Astrocyte (in vitro differentiated cells and primary cell): ENCODE data around the gene KRTAP1-3. TPM values are rescaled to one million over a fixed set of nuclear protein-coding genes. Genes with fewer than 3 reads are reported as not detected.

Experiments
- DNase-seq: peaks from one replicate; pipeline ENCODE4 v3.0.0-alpha.2; 2010; ENCODE audit warnings: low read depth
- FAIRE-seq: peaks from 2 replicates; lab custom pipeline; 2011; peaks lifted over from hg19 to GRCh38; lab: Jason Lieb, UNC
- H2AFZ ChIP-seq: 2 replicates; pipeline ENCODE4 v1.6.0; 2012; ENCODE audit warnings: low read depth, low read length, inconsistent platforms
- H3K27ac ChIP-seq: 2 replicates; pipeline ENCODE4 v1.5.1; 2011; ENCODE audit warnings: low read depth, low read length, inconsistent platforms
- H3K27me3 ChIP-seq: 2 replicates; pipeline ENCODE4 v1.6.0; 2011; ENCODE audit warnings: low read length, inconsistent platforms; ENCODE audit not compliant: insufficient read depth
- H3K36me3 ChIP-seq: 2 replicates; pipeline ENCODE4 v1.5.1; 2011; ENCODE audit warnings: low read length, inconsistent platforms; ENCODE audit not compliant: insufficient read depth
- H3K4me1 ChIP-seq: 2 replicates; pipeline ENCODE4 v1.5.1; 2011; ENCODE audit warnings: low read length, inconsistent platforms; ENCODE audit not compliant: insufficient read depth
- H3K4me2 ChIP-seq: 2 replicates; pipeline ENCODE4 v1.6.0; 2012; ENCODE audit warnings: low read length, inconsistent platforms
- H3K4me3 ChIP-seq: 2 replicates; pipeline ENCODE4 v1.5.1; 2011; ENCODE audit warnings: low read depth, mild to moderate bottlenecking, low read length, inconsistent platforms; ENCODE audit not compliant: insufficient read depth
- H3K79me2 ChIP-seq: 2 replicates; pipeline ENCODE4 v1.6.0; 2012; ENCODE audit warnings: mild to moderate bottlenecking, low read length, inconsistent platforms; ENCODE audit not compliant: insufficient read depth
- H3K9ac ChIP-seq: 2 replicates; pipeline ENCODE4 v1.6.0; 2012; ENCODE audit warnings: mild to moderate bottlenecking, low read length, inconsistent platforms
- H3K9me3 ChIP-seq: 2 replicates; pipeline ENCODE4 v1.5.1; 2012; ENCODE audit warnings: low read depth, mild to moderate bottlenecking, low read length, inconsistent platforms; ENCODE audit not compliant: insufficient read depth
- H4K20me1 ChIP-seq: 2 replicates; pipeline ENCODE4 v1.6.0; 2012; ENCODE audit warnings: low read length, inconsistent platforms; ENCODE audit not compliant: insufficient read depth
- H3K27ac Mint-ChIP-seq: one replicate; pipeline ENCODE4 v1.8.0; 2021; ENCODE audit warnings: mild to moderate bottlenecking, mixed read lengths; ENCODE audit not compliant: unreplicated experiment
- H3K27me3 Mint-ChIP-seq: one replicate; pipeline ENCODE4 v1.8.0; 2021; ENCODE audit warnings: low read depth, mixed read lengths; ENCODE audit not compliant: unreplicated experiment
- H3K36me3 Mint-ChIP-seq: one replicate; pipeline ENCODE4 v1.8.0; 2021; ENCODE audit warnings: low read depth, mixed read lengths; ENCODE audit not compliant: unreplicated experiment
- H3K4me1 Mint-ChIP-seq: one replicate; pipeline ENCODE4 v1.8.0; 2021; ENCODE audit warnings: low read depth, mixed read lengths; ENCODE audit not compliant: unreplicated experiment
- H3K4me3 Mint-ChIP-seq: one replicate; pipeline ENCODE4 v1.8.0; 2021; ENCODE audit warnings: mild to moderate bottlenecking, moderate library complexity, mixed read lengths; ENCODE audit not compliant: unreplicated experiment
- H3K9me3 Mint-ChIP-seq: one replicate; pipeline ENCODE4 v1.8.0; 2021; ENCODE audit warnings: mild to moderate bottlenecking, mixed read lengths; ENCODE audit not compliant: unreplicated experiment
- EZH2 ChIP-seq: IDR thresholded peaks from 2 replicates; pipeline ENCODE4 v1.6.1; 2012; ENCODE audit warnings: mild to moderate bottlenecking, low read length, inconsistent platforms; ENCODE audit not compliant: insufficient read depth
- total RNA-seq: library from RNA; stranded (reverse); gene quantifications from 2 replicates; pipeline ENCODE4 v1.2.1, GENCODE V29; 2021
- TF ChIP-seq, protein P1 (sequence below): IDR thresholded peaks from 2 replicates; pipeline ENCODE4 v1.5.1; 2011; ENCODE audit warnings: low read depth, mild to moderate bottlenecking, inconsistent platforms, low read length, moderate library complexity; ENCODE audit not compliant: insufficient read depth

The KRTAP1-3 gene
- total RNA-seq, 1 donor from 2014 or later = not detected

DNA sequence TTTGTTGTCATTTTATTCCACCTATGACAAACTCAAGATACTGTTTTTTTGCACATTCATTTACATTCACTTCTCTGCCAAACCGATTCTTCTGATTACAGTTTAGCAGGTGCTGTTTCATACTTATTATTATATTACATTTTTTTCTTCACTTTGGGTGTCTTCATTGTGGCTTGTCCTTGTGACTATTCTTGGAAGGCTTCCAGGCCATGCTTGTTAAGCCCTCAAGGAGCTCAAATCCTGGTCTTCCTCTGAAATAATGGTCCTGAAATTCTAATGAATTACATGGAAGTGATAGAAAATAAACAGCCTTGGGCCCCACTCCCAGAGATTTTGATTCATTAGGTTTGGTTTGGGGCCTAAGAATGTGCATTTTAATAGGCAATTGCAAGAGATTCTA, 29.6 kb upstream of the KRTAP1-3 start:
- H3K4me1 ChIP-seq = peaks cover 52% of the 10 kb centered on the region
- no peak for DNase-seq
- no peak for FAIRE-seq
- no peaks in the 10 kb centered on the region for H3K36me3 Mint-ChIP-seq
- H3K4me1 Mint-ChIP-seq = peaks cover 50% of the 10 kb centered on the region
- H3K9ac ChIP-seq = no peak overlapping the region
- H3K79me2 ChIP-seq = no peaks in the 10 kb centered on the region
- no peak overlapping the region for H3K27ac ChIP-seq
- no peaks in the 10 kb centered on the region for H3K9me3 ChIP-seq
- H3K9me3 Mint-ChIP-seq = peaks cover 2% of the 10 kb centered on the region
- H3K4me2 ChIP-seq = no peak overlapping the region
- no peak for TF ChIP-seq EZH2
- TF ChIP-seq, protein P1, sequence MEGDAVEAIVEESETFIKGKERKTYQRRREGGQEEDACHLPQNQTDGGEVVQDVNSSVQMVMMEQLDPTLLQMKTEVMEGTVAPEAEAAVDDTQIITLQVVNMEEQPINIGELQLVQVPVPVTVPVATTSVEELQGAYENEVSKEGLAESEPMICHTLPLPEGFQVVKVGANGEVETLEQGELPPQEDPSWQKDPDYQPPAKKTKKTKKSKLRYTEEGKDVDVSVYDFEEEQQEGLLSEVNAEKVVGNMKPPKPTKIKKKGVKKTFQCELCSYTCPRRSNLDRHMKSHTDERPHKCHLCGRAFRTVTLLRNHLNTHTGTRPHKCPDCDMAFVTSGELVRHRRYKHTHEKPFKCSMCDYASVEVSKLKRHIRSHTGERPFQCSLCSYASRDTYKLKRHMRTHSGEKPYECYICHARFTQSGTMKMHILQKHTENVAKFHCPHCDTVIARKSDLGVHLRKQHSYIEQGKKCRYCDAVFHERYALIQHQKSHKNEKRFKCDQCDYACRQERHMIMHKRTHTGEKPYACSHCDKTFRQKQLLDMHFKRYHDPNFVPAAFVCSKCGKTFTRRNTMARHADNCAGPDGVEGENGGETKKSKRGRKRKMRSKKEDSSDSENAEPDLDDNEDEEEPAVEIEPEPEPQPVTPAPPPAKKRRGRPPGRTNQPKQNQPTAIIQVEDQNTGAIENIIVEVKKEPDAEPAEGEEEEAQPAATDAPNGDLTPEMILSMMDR = no peak
- no peak overlapping the region for H3K4me3 ChIP-seq
- no peaks in the 10 kb centered on the region for H3K27me3 Mint-ChIP-seq
- H3K27ac Mint-ChIP-seq = no peak overlapping the region
- H4K20me1 ChIP-seq = no peaks in the 10 kb centered on the region
- H2AFZ ChIP-seq = no peak overlapping the region
- no peaks in the 10 kb centered on the region for H3K36me3 ChIP-seq
- no peaks in the 10 kb centered on the region for H3K27me3 ChIP-seq
- H3K4me3 Mint-ChIP-seq = no peak overlapping the region

GRCh38 chr17:41063449-41063848, 28.8 kb upstream of the KRTAP1-3 start:
- FAIRE-seq = peak; percentile 37

GRCh38 chr17:41061964-41062363, 27.3 kb upstream of the KRTAP1-3 start:
- Histone ChIP-seq H3K79me2 (no peaks in the 10 kb centered on the region), H3K4me3 (no peak overlapping the region), H3K27ac (peak overlapping the region; percentile 96), H3K9me3 (no peaks in the 10 kb centered on the region), H3K4me2 (no peak overlapping the region), H3K27me3 (no peaks in the 10 kb centered on the region), H2AFZ (no peak overlapping the region), H4K20me1 (no peaks in the 10 kb centered on the region), H3K4me1 (peaks cover 58% of the 10 kb centered on the region), H3K9ac (peak overlapping the region; percentile 69), H3K36me3 (no peaks in the 10 kb centered on the region)
- Mint-ChIP-seq H3K27ac (peak overlapping the region; percentile 97), H3K4me3 (no peak overlapping the region), H3K36me3 (no peaks in the 10 kb centered on the region), H3K4me1 (peaks cover 56% of the 10 kb centered on the region), H3K27me3 (no peaks in the 10 kb centered on the region), H3K9me3 (peaks cover 2% of the 10 kb centered on the region)
- TF ChIP-seq, protein P1 = no peak
- no peak for TF ChIP-seq EZH2
- peak; percentile 99 for DNase-seq
- FAIRE-seq = peak; percentile 95

More at GRCh38 chr17:41063449-41063848, 28.8 kb upstream of the KRTAP1-3 start:
- peak overlapping the region; percentile 96 for H3K27ac ChIP-seq
- H3K9me3 ChIP-seq = no peaks in the 10 kb centered on the region
- H2AFZ ChIP-seq = no peak overlapping the region
- H3K4me1 ChIP-seq = peaks cover 59% of the 10 kb centered on the region
- no peak overlapping the region for H3K4me2 ChIP-seq
- no peaks in the 10 kb centered on the region for H3K36me3 Mint-ChIP-seq
- no peak overlapping the region for H3K4me3 Mint-ChIP-seq
- H3K79me2 ChIP-seq = no peaks in the 10 kb centered on the region
- no peaks in the 10 kb centered on the region for H3K27me3 ChIP-seq
- H3K27me3 Mint-ChIP-seq = no peaks in the 10 kb centered on the region
- H3K4me3 ChIP-seq = no peak overlapping the region
- DNase-seq = no peak
- H3K9me3 Mint-ChIP-seq = peaks cover under 1% of the 10 kb centered on the region
- H3K36me3 ChIP-seq = no peaks in the 10 kb centered on the region
- TF ChIP-seq, protein P1 = no peak
- no peak for TF ChIP-seq EZH2
- peaks cover 58% of the 10 kb centered on the region for H3K4me1 Mint-ChIP-seq
- H3K27ac Mint-ChIP-seq = no peak overlapping the region
- H4K20me1 ChIP-seq = no peaks in the 10 kb centered on the region
- H3K9ac ChIP-seq = peak overlapping the region; percentile 10
